Activated CD4-positive, CD25-positive, alpha-beta regulatory T cell treated with anti-CD3 and anti-CD28 coated beads, Interleukin-2, amount 50 U/mL, for 72 hours (primary cell): Measurements from ENCODE around the gene OSBPL9.
"Not testable (repeated sequence)": the region's sequence is repeated elsewhere in the genome, so short reads cannot be mapped to it uniquely, and the experiment has no call there.

Experiments used
- DNase-seq: peaks from one replicate; pipeline ENCODE4 v3.0.0; 2021

Gene OSBPL9

GRCh38 chr1:51716746-51717145 is 99.9 kb downstream of the OSBPL9 start:
- DNase-seq: no peak

- DNase-seq: no peak
Measured at GRCh38 chr1:51717842-51718241, 101.0 kb downstream of the OSBPL9 start.

- no peak for DNase-seq
Measured at GRCh38 chr1:51719146-51719545, 102.3 kb downstream of the OSBPL9 start.

DNA sequence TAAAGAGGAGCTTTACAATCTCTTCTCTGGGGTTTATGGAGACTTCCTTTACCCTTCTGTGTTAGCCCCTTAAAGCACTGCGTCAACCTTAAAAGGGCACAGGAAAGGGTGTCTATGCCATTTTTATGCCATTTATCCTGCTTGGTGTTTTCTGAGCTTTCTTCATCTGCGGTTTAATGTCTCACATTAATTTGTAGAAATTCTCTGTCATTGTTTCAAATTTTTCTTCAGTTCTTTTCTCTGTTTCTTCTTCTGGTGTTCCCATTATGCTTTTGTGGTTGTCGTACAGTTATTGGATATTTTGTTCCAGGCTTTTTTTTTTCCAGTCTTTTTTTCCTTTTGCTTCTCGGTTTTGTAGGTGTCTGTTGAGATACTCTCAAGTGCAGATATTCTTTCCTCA is 107.9 kb downstream of the OSBPL9 start:
- DNase-seq: no peak

DNA sequence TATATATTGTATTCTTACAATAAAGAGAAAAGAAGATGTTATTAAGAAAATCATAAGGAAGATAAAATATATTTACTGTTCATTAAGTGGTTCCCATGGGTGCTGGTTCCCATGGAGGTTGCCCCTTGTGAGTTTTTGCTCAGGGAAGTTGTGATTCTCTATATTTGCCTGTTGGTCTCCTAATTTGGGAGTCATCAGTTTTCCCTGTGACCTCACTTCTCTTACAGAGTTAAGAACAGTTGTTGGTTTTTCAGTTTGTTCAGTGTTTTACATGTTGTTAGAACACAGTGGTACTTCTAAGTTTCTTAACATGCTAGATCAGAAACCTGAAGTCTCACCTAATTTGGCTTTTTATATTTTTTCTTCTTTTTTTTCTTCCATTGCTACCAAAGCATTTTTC is 109.2 kb downstream of the OSBPL9 start:
- DNase-seq: no peak

- no peak for DNase-seq
Measured at GRCh38 chr1:51726544-51727225, 109.8 kb downstream of the OSBPL9 start.

- DNase-seq: no peak
Measured at GRCh38 chr1:51727366-51727765, 110.5 kb downstream of the OSBPL9 start.

- no peak for DNase-seq
Measured at GRCh38 chr1:51728611-51729155, 111.8 kb downstream of the OSBPL9 start.

DNA sequence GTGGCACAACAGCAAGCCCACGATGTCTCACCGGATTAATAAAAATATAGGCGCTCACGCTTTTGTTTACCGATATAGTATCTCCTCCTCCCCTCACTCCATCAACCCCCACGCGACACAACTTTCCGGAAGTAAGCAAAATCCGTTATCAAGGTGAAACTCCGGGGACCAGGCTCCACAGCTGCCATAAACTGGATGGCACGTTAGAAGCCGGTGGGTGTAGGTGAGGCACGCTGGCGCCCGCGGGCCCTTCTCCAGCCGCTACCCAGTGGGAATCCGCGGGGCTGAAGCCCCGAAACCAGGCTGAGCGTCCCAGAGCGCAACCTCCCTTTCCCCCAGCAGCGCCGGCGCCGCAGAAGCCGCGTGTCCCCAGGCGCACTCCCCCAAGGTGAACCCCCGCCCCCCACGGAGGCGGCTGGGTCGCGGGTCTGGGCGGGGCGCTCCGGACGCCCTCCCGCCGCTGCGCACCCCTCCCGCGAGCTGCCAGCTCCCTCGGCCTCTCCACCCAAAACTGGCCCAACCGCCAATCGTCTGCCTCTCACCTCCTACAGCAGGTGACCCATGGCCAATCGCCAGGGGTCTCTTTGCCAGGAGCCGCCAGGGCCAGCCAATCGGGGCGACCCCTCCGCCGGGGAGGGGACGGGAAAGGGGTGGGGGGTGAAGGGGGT is 112.4 kb downstream of the OSBPL9 start:
- peak; percentile 91 for DNase-seq

DNA sequence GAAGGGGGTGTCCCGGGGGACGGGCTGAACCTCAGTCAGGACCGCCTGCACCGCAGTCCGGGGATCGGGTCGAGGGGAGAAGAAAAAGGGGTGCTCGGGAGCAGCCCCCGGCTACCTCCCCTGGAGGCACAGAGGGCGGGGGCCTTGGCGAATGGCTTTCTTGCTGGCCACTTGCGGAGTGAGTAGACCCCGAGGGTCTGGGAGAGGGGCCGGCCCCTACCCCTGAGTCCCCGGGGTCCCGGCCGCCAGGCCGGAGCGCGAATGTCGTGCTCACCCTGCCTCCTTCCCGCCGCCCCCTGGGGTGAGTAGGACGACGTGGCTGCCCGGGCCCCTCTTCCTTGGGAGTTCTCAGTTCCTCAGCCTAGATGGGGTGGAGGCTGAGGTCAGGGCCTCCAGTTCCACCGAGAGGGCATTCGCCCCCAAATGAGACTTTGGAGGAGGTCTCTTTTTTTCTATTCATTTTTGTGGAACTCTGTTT is 113.0 kb downstream of the OSBPL9 start:
- DNase-seq: no peak

- no peak for DNase-seq
Measured at GRCh38 chr1:51731998-51732397, 115.1 kb downstream of the OSBPL9 start.

- DNase-seq: no peak
Measured at GRCh38 chr1:51732701-51733425, 116.0 kb downstream of the OSBPL9 start.

DNA sequence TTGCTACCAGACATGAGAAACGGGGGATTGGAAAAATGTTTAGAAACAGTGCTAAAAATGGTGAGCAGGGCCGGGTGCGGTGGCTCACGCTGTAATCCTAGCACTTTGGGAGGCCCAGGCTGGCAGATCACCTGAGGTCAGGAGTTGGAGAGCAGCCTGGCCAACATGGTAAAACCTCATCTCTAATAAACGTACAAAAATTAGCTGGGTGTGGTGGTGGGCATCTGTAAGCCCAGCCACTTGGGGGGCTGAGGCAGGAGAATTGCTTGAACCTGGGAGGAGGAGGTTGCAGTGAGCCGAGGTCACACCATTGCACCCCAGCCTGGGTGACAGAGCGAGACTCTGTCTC is 116.5 kb downstream of the OSBPL9 start:
- not testable (repeated sequence) for DNase-seq

DNA sequence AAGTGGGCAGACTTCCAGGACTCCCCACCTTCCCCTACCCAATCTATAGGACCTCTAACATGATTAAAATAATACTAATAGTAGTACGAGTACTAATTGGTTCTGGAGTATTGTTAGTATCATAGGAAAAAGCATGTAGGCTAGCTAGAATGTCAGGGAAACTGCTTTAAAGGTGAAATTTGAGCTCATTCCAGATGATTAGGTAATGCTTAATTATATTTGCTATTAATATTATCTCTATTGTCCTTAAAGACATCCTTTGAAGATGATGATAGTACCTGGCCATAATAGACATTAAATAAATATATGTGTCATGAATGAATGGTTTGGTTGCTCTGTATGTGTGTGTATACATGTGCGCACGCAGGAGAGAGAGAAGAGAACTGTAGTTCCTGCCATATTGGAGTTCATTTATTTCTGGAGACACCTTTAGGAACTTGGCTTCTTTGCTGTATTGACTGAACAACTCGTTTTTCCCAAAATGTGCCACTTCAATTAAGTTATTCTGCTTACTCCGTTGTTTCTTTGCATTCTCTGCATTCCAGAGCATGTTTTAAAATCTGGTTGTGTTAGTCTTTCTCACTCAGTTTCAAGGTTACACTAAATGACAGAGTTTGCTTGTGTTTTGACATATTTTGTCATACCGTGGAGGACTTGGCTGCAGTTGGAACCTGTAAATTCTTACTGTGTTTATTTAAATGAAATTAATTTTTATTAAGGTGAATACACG is 117.1 kb downstream of the OSBPL9 start:
- no peak for DNase-seq

DNA sequence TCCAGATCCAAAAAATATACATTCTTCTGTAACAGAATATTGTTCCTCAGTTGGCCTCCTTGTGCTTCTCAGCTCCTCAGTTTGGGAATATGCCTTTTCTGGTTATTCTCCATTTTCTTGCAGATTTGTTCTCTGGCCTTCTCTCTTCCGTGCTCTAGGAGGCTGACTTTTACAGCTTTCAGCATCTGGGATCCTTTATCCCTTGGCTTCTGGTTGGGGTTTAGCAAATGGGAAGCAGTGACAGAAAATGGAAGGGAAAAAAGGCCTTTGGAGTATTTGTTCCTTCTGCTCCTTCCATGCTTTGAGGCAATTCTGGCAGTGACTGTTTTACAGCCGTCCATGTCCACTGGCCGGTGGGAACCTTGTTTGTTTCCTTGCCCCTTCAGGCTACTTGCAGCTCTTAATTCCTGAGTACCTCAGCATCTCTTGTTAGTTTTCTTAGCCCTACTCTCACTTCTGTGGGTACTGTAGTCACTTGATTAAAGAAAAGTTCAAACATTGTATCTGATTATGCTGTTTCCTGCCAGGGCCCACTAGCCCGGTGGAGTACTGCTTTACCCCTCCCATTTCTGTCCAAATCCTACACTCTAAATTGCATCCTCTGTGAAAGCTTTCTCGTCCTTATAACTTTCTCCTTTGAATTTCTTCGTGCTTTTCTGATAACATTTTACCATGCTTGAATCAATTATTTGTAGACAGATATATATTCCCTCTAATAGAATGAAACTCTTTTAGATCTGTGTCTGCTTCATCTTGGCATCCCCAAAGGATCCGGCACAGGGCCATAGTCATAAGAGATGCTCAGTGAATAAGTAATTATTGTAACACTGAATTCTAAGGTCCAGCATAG is 118.2 kb downstream of the OSBPL9 start:
- no peak for DNase-seq

DNA sequence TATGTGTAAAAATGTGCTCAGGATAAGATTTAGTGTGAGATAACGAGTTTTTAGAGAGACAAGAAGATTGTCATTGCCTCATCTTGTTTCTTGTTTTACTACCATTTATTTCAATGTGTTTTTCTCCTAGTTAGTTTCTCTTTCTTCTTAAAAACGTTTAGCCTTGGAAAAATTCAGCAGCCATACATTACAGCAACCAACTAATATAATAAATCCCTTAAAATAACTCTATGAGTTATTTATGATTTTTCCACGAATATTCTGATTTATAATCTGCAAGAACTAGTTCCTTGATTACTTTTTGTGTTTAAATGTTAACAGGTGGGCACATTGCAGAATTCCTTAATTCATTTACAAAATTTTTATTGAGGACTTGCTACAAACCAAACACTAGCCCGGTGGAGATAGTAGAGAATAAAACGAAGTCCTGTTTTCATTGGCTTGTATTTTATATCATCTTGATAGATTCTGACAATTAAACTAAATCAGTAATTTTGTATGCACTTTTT is 118.9 kb downstream of the OSBPL9 start:
- DNase-seq: no peak

DNA sequence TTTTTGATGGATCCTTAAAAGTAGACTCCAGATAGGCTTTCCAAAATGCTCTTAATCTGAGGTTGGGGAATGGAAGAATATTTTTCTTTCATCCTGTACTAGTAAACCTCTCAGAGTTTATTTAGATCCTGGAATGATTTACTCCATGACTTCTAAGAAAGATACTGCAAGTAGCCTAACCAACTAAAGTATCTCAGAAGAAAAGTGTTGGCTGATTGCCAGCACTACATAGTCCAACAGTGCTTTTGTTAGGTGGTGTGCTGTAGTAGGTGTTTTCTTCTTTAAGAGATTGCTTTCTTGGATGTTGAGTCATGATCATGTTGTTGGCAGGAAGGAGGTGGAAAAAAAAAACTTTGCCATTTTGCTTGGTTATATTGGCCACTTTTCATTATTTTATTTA is 119.8 kb downstream of the OSBPL9 start:
- no peak for DNase-seq

DNA sequence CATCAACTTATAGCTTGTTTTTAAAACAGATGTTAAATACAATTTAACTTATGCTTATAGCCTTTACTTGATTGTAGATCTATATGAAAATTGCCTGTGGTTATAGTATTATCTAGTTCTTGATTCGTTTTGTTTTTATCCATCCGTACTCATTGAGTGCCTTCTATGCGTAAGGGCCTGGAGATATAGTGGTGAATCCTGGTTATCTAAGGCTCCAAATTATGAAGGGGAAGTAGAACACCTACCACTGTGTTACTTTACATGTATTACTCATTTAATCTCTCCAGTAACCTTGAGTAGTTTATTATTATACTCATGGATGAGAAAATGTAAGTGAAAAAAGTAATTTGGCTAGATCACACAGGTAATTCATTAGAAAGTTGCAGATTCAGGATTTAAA is 121.8 kb downstream of the OSBPL9 start:
- DNase-seq: no peak

DNA sequence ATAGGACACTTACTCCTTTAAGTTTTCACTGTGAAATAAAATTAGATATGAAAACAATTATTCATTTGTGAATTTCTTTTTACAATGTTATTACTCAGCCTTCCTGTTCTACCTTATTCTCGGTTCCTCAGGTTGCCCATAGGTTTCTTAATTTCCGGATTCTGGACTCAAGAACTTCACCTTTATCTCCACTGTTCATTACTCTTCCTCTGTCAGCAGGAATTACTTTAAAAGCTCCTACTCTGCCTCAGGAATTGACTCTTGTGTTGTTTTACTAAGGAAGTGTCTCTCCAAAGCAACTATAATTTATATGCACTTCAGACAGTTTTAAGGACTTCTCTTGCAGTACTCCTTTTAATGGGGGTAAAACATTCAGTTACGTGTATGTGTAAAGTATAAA is 123.8 kb downstream of the OSBPL9 start:
- no peak for DNase-seq

- no peak for DNase-seq
Measured at GRCh38 chr1:51741121-51741681, 124.3 kb downstream of the OSBPL9 start.

DNA sequence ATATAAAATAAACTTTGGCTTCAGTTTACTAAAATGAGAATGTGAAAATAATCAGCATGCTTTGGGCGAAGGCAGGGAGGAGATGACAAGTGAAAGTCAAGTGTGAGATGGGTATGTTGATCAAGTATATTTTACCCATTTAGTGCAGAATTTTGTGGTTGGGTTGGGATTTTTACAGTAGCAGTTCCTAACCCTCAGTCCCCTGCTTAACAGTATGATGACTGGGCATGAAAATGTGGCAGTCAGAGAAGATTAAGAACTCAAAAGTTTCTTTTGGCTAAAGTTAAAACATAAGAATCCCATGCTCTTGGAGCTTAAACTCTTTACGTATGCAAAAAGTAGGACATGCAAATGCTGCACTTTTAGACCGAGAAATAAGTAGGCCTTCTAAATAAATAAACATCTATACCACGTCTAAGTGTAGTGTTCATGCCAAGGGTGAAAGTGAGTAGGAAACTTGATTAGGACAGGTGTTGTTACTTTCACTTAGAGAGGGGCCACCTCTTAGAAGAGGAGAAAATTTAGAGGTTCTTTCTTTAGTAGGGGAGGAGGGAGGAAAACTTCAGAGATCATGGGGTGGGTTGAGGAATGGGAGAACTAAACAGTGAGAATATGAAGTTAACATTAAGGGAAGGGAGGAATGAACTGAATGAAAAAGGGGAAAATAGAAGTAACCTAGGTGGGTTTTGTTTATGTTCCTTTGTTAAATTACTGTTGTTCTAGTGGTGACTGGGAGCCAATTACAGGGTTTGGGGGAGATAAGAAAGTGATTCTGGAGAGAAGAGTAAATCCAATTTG is 127.8 kb downstream of the OSBPL9 start:
- DNase-seq: no peak
